ENCODE results near the gene KLHL11.

- no peak for TF ChIP-seq CTCF (conservative IDR thresholded peaks at IDR 0.05; ENCODE audit: low read depth in 2 of 2)
- TF ChIP-seq NANOG (IDR thresholded peaks at IDR 0.05; ENCODE audit: borderline replicate concordance), result no peak
- TF ChIP-seq EZH2phosphoT487 (IDR thresholded peaks at IDR 0.05; ENCODE audit: unreplicated experiment), result no peak
- TF ChIP-seq CREB1 (CRISPR knock-in tag; IDR thresholded peaks at IDR 0.05; ENCODE audit: low read depth), result no peak
- no peak for TF ChIP-seq EZH2 (IDR thresholded peaks at IDR 0.05; ENCODE audit: low read depth, unreplicated experiment)
- no peak for TF ChIP-seq POLR2AphosphoS5 (IDR thresholded peaks at IDR 0.05; ENCODE audit: low read depth)
- no peak for TF ChIP-seq REST (IDR thresholded peaks at IDR 0.05; ENCODE audit: unreplicated experiment)
These were observed 4.9 kb upstream of the KLHL11 start for GRCh38 chr17:41870097-41870496.
